ENCODE results near the gene ULBP1.
"Not testable (repeated sequence)": the region's sequence is repeated elsewhere in the genome, so short reads cannot be mapped to it uniquely, and the experiment has no call there.

GRCh38 chr6:150012846-150013784 lies 49.4 kb downstream of the ULBP1 start:
- TF ChIP-seq CTCF (conservative IDR thresholded peaks at IDR 0.05); ZFX (IDR thresholded peaks at IDR 0.05): not testable (repeated sequence)
